Occipital lobe (tissue), 2 donors: Measurements from ENCODE around the gene MDFIC. TPM values are rescaled to one million over a fixed set of nuclear protein-coding genes. Genes with fewer than 3 reads are reported as not detected.

ENCODE experiments used
- DNase-seq: peaks from one replicate; lab custom pipeline; 2025; lab: John Stamatoyannopoulos, UW
- total RNA-seq: library from RNA; depleted of rRNA; stranded (reverse); fragments of >200 nt; gene quantifications from one replicate; pipeline ENCODE4 v1.2.3, GENCODE V29; 2014

The MDFIC gene
- total RNA-seq, 1 donor from 2014 or later: 7.0 TPM

- no peak for DNase-seq
Measured at GRCh38 chr7:115038158-115038557, 116.3 kb downstream of the MDFIC start.

GRCh38 chr7:115040057-115040456 is 118.2 kb downstream of the MDFIC start:
- no peak for DNase-seq

- no peak for DNase-seq
Measured at GRCh38 chr7:115040495-115040894, 118.6 kb downstream of the MDFIC start.

- DNase-seq: no peak
Measured at GRCh38 chr7:115042596-115042995, 120.7 kb downstream of the MDFIC start.

DNA sequence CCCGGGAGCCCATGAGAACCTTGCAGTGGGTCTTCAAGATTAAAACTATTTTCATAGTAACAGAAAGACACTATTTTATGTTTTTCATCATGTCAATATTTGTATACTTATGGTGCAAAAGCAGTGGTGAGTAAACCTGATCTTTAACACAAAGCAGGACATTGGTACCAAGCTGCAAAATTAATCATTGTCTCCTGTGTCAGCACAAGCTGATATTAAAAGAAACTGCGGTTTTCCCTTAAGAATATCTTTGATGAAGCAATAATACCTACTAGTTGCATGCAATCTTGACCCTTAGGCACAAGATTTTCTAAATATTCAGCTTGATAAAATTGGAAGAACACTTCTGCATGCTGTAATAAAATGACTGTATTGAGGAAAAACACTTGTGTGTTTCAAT is 121.7 kb downstream of the MDFIC start:
- DNase-seq: no peak

GRCh38 chr7:115044224-115044623 is 122.3 kb downstream of the MDFIC start:
- DNase-seq: no peak

- DNase-seq: no peak
Measured at GRCh38 chr7:115047958-115048720, 126.2 kb downstream of the MDFIC start.

DNA sequence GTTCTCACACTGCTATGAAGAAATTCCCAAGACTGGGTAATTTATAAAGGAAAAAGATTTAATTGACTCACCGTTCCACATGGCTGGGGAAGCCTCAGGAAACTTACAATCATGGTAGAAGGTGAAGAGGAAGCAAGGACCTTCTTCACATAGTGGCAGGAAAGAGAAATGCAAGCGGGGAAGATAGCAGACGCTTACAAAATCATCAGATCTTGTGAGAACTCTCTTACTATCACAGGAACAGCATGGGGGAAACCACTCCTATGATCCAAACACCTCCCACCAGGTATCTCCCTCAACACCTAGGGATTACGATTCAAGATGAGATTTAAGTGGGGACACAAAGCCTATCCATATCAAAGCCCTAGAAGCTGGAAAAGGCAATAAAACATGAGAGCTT is 130.8 kb downstream of the MDFIC start:
- DNase-seq: no peak

DNA sequence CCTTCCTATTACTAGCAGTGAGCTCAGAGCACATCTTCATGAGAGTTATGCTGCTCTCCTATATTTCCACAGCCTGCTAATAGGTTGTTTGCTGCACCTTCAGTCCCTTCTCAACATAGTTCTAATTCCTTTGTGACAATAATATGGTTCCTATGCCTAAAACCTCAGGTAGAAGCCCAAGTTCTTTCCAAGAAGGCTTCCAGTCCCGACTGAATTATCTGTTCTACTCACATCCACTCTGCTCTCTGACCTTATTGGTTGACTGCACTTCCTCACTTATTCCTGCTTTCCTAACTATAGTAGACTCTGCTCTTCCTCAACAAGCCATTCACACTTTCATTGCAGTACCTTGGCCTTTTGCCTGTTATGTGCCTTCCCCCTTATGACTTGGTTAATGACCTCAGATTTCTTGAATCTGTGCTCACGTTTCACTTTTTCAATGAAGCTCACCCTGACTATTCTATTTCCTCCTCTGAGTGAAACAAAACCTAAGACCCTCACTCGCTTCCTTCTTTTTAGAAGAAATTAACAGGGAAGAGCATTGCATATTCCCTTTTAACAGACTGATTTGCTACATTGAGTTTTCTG is 132.7 kb downstream of the MDFIC start:
- no peak for DNase-seq

- DNase-seq: no peak
Measured at GRCh38 chr7:115056019-115056418, 134.1 kb downstream of the MDFIC start.

DNA sequence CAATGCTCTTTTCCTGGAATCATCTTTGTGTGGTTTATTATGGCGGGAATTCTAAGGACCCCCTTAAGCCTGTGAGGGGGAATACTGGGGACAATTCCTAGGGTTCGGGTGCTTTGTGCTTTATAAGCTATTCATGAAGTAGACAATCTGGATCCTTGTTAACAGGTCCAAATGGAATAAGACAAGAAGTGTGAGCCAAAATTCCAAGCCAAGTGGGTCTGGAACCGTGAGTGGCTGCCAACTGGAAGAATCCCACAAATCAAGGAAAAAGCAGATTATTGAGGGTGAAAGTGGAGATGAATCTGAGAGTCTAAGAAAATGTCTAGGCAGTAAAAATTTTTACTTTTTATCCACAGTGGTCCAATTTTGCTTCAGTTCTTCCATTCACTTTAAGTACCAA is 136.8 kb downstream of the MDFIC start:
- no peak for DNase-seq

GRCh38 chr7:115059321-115059720 is 137.4 kb downstream of the MDFIC start:
- DNase-seq: no peak

- DNase-seq: no peak
Measured at GRCh38 chr7:115060095-115060870, 138.4 kb downstream of the MDFIC start.

DNA sequence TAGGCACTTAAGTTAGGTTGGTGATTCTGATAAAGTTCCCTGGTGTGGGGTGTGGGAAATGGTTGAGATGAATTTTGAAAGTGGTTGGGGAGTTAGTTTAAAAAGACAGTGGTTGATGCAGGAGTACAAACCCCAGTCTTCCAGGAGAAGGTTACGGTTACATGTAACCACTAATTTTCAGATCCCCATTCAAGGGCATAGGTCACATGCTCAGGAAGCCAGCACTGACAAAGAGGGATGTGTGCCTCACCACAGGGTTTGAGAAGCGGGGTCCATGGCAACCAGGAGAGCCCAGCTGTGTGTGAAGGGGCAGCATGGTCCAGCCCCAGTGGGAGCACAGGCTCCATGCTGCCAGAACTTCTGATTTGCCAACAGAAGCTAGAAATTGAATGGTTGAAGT is 144.2 kb downstream of the MDFIC start:
- no peak for DNase-seq

- DNase-seq: no peak
Measured at GRCh38 chr7:115066634-115067033, 144.7 kb downstream of the MDFIC start.

DNA sequence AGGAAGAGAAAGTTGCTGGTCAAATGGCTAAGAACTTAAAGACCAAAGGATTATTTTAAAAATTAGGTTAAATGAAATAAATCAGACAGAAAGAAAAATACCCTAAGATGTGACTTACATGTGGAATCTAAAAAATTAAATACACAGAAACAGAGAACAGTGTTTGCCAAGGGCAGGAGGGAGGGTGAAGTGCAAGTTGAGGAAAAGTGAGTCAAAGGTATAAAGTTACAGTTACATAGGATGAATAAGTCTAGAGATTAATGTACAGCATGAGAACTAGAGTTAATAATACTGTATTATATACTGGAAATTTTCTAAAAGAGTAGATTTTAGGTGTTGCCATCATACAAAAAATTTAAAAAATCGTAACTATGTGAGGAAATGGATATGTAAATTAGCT is 146.3 kb downstream of the MDFIC start:
- DNase-seq: no peak
